Mucosa of rectum (tissue), 2 donors: ENCODE results near the gene TNIP2.
"Not testable (repeated sequence)": the region's sequence is repeated elsewhere in the genome, so short reads cannot be mapped to it uniquely, and the experiment has no call there.

Source experiments
- H3K27ac ChIP-seq, 2 donors: one replicate each; pipeline ENCODE4 v1.7.0; 2013; ENCODE audit warnings: inconsistent platforms in 2 of 2, low read depth in 2 of 2, low read length in 2 of 2
- H3K27me3 ChIP-seq, 2 donors: one replicate each; pipeline ENCODE4 v1.7.0; 2013; ENCODE audit warnings: low read length in 2 of 2; ENCODE audit not compliant: control insufficient read depth in 2 of 2, insufficient read depth in 2 of 2
- H3K36me3 ChIP-seq, 2 donors: one replicate each; pipeline ENCODE4 v1.7.0; 2013; ENCODE audit warnings: low read length in 2 of 2; ENCODE audit not compliant: control insufficient read depth in 2 of 2, insufficient read depth in 2 of 2
- H3K4me1 ChIP-seq, 2 donors: one replicate each; pipeline ENCODE4 v1.7.0; 2013; ENCODE audit warnings: low read length in 2 of 2, mild to moderate bottlenecking in 1 of 2; ENCODE audit not compliant: control insufficient read depth in 2 of 2, insufficient read depth in 2 of 2
- H3K4me3 ChIP-seq, 2 donors: one replicate each; pipeline ENCODE4 v1.7.0; 2013; ENCODE audit warnings: low read length in 2 of 2
- H3K9ac ChIP-seq, 2 donors: one replicate each; pipeline ENCODE4 v1.7.0; 2013; ENCODE audit warnings: low read length in 2 of 2, low read depth in 1 of 2, mild to moderate bottlenecking in 1 of 2
- H3K9me3 ChIP-seq, 2 donors: one replicate each; pipeline ENCODE4 v1.7.0; 2013; ENCODE audit warnings: low read length in 2 of 2; ENCODE audit not compliant: control insufficient read depth in 2 of 2
- donor health status: healthy.
- donor health status: Normal muscosa, but diverticular disease.

TNIP2 gene

DNA sequence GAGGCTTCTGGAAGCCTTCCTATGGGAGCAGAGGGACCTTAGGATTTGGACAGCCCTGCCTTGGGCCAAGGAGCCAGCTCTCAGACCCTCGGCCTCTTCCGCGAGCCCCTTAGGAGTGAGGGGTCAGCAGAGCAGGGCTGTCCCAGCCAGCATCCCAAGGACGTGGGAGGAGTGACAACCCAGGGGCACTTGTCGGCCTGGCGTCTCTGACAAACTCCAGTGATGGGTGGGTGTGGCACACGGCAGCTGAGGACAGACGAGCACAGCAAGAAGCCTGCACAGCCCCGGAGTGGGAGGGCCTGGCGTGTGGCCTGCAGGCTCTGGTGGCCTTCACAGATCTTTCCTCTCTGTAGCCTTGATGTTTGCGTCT lies 11.6 kb upstream of the TNIP2 start:
- H3K4me3 ChIP-seq: no peak overlapping the region

DNA sequence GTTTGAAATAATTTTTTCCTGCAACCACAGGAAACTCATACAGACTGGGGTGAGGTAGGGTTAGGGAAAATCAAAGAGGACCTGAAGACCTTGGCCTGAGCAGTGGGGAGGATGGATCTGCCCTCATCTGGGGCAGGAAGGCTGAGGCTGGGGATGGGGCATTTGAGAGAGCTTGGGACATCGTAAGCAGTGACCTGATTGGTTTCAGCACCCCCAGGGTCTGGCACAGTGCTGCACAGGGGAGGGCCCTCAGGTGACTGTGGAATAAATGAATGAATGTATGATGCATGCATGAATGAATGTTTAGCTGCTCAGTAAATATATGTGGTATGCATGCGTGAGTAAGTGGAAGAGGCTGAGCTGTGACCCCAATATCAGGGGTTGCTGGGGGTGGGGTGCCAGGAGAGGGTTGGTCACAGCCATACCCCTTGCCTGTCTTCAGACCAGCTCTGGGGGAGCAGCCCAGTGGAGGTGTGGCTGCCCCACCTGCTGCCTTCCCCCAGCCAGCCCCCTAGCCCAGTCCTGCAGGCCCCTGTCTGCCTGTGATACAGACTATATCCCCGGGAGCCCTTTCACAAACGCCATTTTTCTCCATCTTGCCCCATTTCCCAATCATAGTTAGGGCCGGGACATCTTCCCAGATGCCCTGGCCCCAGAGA lies 11.0 kb upstream of the TNIP2 start:
- H3K27ac ChIP-seq: no peak overlapping the region

More for the DNA sequence above, 11.6 kb upstream of the TNIP2 start:
- Histone ChIP-seq H3K27me3 (no peaks in the 10 kb centered on the region), H3K4me1 (peaks cover 5 to 18% of the 10 kb centered on the region in 2 donors), H3K9me3 (no peaks in the 10 kb centered on the region), H3K27ac (no peak overlapping the region), H3K36me3 (no peaks in the 10 kb centered on the region), H3K9ac (no peak overlapping the region)

DNA sequence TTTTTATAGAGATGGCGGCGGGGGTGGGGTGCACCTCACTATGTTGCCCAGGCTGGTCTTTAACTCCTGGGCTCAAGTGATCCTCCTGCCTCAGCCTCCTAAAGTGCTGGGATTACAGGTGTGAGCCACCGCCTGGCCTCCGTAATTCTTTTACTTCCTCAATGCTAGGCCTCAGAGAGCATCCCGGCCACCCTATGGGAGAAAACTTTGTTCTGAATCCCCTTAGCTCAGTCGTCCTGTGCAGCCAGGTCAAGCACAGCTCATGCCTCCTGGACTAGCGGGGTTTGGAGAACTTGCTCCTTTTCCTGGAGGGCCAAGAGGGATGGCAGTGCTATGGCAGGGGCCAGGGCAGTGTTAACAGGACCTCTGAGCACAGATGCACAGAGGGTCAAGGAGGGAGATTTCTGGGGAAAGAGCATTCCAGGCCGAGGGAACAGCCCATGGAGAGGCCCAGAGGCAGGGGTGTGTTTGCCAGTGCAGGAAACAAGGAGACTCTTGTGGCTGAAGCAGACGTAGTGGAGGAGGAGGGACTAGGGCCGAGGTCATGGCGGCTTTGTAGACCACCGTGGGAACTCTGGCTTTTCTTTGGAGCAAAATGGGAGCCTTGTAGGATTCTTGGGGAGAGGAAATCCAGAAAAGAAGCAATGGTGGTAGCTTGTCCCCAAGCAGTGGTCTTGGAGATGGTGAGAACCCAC lies 9.8 kb upstream of the TNIP2 start:
- Histone ChIP-seq H3K27me3 (no peaks in the 10 kb centered on the region), H3K4me1 (peaks cover 15 to 24% of the 10 kb centered on the region in 2 donors), H3K9me3 (no peaks in the 10 kb centered on the region), H3K4me3 (no peak overlapping the region), H3K36me3 (no peaks in the 10 kb centered on the region), H3K27ac (no peak overlapping the region), H3K9ac (no peak overlapping the region)

More for the DNA sequence above, 11.0 kb upstream of the TNIP2 start:
- Histone ChIP-seq H3K9me3 (no peaks in the 10 kb centered on the region), H3K4me3 (no peak overlapping the region), H3K27me3 (no peaks in the 10 kb centered on the region), H3K9ac (no peak overlapping the region), H3K36me3 (no peaks in the 10 kb centered on the region), H3K4me1 (peaks cover 6 to 22% of the 10 kb centered on the region in 2 donors)

DNA sequence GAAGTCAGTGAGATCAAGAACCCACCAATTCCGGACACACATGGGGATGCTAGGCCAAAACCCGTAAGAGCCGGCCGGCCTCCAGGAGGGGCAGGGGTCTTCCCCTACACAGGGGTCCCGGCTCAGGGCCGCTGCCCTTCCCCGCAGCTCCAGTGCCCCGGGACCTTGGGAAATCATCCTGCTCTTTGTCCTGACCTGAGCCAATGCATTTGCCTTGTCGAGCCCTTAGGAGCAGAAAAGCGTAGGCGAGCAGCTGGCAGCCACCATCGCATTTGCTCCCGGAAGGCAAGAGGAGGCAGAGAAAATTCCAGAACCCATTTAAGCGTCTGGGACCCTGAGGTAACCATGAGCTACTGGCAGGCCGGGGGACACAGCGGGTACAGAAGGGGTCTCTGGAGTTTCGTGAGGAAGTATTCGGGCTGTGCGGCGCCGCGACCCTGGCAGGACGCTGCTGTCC lies 7.4 kb upstream of the TNIP2 start:
- peak overlapping the region in 1 of 2 donors; percentile 13 for H3K27ac ChIP-seq
- H3K4me1 ChIP-seq: peaks cover 31 to 45% of the 10 kb centered on the region in 2 donors
- H3K9ac ChIP-seq: peak overlapping the region in 1 of 2 donors; percentile 72
- no peaks in the 10 kb centered on the region for H3K36me3 ChIP-seq
- H3K4me3 ChIP-seq: peak overlapping the region; percentile 5 to 66
- H3K27me3 ChIP-seq: no peaks in the 10 kb centered on the region
- no peaks in the 10 kb centered on the region for H3K9me3 ChIP-seq

DNA sequence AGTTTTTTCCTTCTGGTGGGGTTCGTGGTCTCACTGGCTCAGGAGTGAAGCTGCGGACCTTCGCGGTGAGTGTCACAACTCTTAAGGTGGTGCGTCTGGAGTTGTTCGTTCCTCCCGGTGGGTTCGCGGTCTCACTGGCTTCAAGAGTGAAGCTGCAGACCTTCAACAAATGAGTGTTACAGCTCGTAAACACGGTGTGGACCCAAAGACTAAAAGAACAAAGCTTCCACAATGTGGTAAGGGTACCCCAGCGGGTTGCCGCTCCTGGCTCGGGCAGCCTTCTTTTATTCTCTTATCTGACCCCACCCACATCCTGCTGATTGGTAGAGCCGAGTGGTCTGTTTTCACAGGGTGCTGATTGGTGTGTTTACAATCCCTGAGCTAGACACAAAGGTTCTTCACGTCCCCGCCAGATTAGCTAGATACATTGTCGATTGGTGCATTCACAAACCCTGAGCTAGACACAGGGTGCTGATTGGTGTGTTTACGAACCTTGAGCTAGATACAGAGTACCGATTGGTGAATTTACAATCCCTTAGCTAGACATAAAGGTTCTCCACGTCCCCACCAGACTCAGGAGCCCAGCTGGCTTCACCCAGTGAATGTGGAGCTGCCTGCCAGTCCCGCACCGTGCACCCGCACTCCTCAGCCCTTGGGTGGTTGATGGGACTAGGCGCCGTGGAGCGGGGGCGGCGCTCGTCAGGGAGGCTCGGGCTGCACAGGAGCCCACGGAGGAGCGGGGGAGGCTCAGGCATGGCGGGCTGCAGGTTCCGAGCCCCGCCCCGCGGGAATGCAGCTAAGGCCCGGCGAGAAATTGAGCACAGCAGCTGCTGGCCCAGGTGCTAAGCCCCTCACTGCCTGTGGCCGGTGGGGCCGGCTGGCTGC lies 6.6 kb upstream of the TNIP2 start:
- not testable (repeated sequence) for H3K27me3 ChIP-seq, H3K4me3 ChIP-seq, H3K36me3 ChIP-seq, H3K9me3 ChIP-seq
- Histone ChIP-seq H3K27ac (peak overlapping the region; percentile 96 to 99), H3K4me1 (peaks cover 31 to 45% of the 10 kb centered on the region in 2 donors), H3K9ac (peak overlapping the region in 1 of 2 donors; percentile 86)

DNA sequence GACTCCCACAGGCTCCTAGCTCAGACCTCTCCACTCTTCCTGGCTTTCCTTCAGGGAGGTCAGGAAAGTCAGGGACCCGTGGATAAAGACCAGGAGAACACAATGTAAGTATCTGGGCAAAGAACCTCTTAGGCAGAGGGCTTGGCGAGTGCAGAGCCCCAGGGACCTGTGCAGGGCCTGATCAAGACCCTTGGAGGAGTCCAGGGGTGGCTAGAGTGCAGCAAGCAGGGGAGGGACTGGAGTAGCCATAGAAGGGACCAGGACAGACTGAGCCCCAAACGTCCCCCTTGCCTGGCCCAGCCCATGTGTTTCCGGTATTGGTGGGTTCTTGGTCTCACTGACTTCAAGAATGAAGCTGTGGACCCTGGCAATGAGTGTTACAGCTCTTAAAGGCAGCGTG lies 5.9 kb upstream of the TNIP2 start:
- Histone ChIP-seq H3K4me1 (peaks cover 34 to 47% of the 10 kb centered on the region in 2 donors), H3K9ac (peak overlapping the region; percentile 75 to 86), H3K27me3 (no peaks in the 10 kb centered on the region), H3K9me3 (no peaks in the 10 kb centered on the region), H3K27ac (peak overlapping the region; percentile 96 to 99), H3K4me3 (peak overlapping the region; percentile 20 to 36), H3K36me3 (no peaks in the 10 kb centered on the region)

DNA sequence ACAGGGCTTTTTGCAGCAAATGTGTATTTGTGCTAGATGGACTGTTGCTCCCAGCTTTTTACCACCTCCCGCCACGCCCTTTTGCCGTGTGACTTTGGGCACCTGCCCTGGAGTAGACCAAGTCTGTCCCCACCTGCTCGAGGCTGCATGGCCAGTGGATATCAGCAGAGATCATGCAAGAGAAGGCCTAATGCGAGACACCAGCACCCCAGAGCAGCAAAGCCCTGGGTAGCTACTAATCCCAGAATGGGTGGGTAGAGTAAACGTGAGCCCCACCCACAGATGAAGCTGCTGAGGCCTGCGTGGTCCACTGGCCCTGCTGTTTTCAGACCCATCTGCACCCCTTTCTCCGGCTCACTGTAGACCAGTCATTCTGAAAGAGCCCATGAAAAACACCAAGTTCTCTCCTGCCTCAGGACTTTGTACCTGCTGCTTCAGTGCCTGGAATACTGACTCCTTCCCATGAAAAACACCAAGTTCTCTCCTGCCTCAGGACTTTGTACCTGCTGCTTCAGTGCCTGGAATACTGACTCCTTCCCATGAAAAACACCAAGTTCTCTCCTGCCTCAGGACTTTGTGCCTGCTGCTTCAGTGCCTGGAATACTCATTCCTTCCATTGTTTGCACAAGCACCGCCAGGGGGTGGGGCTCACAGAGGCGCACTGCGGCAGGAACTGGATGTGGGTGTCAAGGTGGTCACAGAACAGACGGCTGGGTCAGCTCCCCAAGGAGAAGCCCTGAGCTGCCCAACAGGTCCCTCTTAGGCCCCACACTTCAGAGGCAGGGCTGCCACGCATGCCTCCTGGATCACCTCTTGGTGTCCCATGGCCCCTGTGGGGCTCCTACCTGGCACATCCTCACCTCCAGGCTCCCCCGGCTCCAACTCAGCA lies 5.1 kb upstream of the TNIP2 start:
- Histone ChIP-seq H3K9ac (peak overlapping the region; percentile 75 to 86), H3K4me1 (peaks cover 40 to 51% of the 10 kb centered on the region in 2 donors), H3K9me3 (no peaks in the 10 kb centered on the region), H3K27ac (peak overlapping the region; percentile 96 to 99), H3K4me3 (peak overlapping the region; percentile 35 to 36), H3K27me3 (no peaks in the 10 kb centered on the region), H3K36me3 (no peaks in the 10 kb centered on the region)

DNA sequence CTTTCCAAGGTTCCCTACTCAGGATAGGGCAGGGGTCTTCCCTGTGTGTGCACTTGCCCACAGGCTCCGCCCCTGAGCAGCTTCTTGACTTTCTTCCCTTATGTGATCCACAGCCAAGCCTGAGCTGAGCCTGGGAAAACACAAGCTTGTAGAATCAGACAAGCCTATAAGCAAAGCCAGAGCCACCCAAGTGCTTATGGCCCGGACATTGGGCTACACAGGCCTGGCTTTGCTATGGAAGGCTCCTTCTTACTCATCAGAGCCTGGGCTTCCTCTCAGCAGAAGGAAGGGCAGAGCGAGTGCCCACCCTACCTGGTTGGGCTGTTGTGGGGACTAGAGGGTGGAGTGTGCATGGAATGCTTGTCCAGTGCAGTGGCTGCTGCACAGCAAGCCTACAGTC lies 1.3 kb upstream of the TNIP2 start:
- H3K4me1 ChIP-seq: peaks cover 41 to 48% of the 10 kb centered on the region in 2 donors
- H3K9ac ChIP-seq: no peak overlapping the region
- H3K27ac ChIP-seq: no peak overlapping the region
- H3K4me3 ChIP-seq: no peak overlapping the region
- no peaks in the 10 kb centered on the region for H3K9me3 ChIP-seq
- peaks cover 0 to 1% of the 10 kb centered on the region in 2 donors for H3K36me3 ChIP-seq
- H3K27me3 ChIP-seq: no peaks in the 10 kb centered on the region

DNA sequence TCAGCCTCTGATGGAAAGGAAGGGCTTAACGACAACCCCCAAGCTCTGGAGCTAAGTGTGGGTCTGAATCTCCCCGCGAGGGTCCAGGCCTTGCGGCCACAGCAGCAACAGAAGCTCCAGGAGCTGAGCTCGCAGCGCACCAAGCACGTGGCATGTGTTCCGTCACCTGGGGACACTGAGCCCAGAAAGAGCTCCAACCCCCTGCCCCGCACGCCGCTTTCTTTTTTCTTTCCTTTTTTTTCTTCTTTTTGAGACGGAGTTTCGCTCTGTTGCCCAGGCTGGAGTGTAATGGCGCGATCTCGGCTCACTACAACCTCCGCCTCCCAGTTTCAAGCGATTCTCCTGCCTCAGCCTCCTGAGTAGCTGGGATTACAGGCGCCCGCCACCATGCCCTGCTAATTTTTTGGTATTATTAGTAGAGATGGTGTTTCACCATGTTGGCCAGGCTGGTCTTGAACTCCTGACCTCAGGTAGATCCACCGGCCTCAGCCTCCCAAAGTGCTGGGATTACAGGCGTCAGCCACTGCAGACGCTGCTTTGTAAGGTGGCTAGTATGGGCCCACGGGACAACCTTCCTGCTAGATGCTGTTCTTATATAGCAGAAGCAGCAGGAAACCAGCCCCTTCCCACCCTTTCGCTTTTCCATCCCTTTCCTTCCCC lies 685 bp upstream of the TNIP2 start:
- H3K4me1 ChIP-seq: peaks cover 38 to 42% of the 10 kb centered on the region in 2 donors
- H3K27me3 ChIP-seq: no peaks in the 10 kb centered on the region
- peak overlapping the region; percentile 74 to 77 for H3K9ac ChIP-seq
- H3K4me3 ChIP-seq: peak overlapping the region; percentile 58 to 72
- peak overlapping the region; percentile 78 to 87 for H3K27ac ChIP-seq
- no peaks in the 10 kb centered on the region for H3K9me3 ChIP-seq
- H3K36me3 ChIP-seq: peaks cover 0 to 3% of the 10 kb centered on the region in 2 donors
